PC-9 (cell line): Measurements from ENCODE around the gene CCNL1. TPM values are rescaled to one million over a fixed set of nuclear protein-coding genes. Genes with fewer than 3 reads are reported as not detected.

ENCODE experiments used
- BruUV-seq: library from RNA; stranded (reverse); fragments of 400-500 nt; replicated peaks from 2 replicates; lab custom pipeline; 2021; lab: Mats Ljungman, UMichigan
- CTCF ChIA-PET: fragments of 300-600 bp; sonication (Branson Sonifier 250); formaldehyde crosslinking; loops from one replicate; lab custom pipeline; 2022; ENCODE audit warnings: antibody characterized with exemption; lab: Charles Lee
- POLR2A ChIA-PET: fragments of 300-600 bp; sonication (Branson Sonifier 250); formaldehyde crosslinking; loops from one replicate; lab custom pipeline; 2022; ENCODE audit warnings: antibody characterized with exemption; ENCODE audit not compliant: unreplicated experiment; lab: Charles Lee
- DNase-seq, 2 experiments: peaks; one replicate each; pipeline versions ENCODE4 v3.0.0 to v3.0.0-alpha.2; 2015 to 2022; ENCODE audit warnings: mixed read lengths in 1 of 2
- H2AFZ ChIP-seq: fragments of 200-600 bp; sonication (generic); 2 replicates; pipeline ENCODE4 v1.8.1; 2017; ENCODE audit warnings: antibody characterized with exemption
- H3F3A ChIP-seq: fragments of 200-600 bp; sonication (generic); 2 replicates; pipeline ENCODE4 v1.8.1; 2017; ENCODE audit warnings: antibody characterized with exemption, mild to moderate bottlenecking, low read depth; ENCODE audit not compliant: insufficient read depth
- H3K27ac ChIP-seq: fragments of 200-600 bp; sonication (generic); 2 replicates; pipeline ENCODE4 v1.6.1; 2016; ENCODE audit warnings: mixed run types
- H3K27me3 ChIP-seq: fragments of 200-600 bp; sonication (generic); 2 replicates; pipeline ENCODE4 v1.6.1; 2016; ENCODE audit warnings: low read depth, mixed run types; ENCODE audit not compliant: insufficient read depth
- H3K36me3 ChIP-seq: fragments of 200-600 bp; sonication (generic); 2 replicates; pipeline ENCODE4 v1.6.1; 2016; ENCODE audit warnings: low read depth, mixed run types
- H3K4me1 ChIP-seq: fragments of 200-600 bp; sonication (generic); replicated peaks from 2 replicates; pipeline ENCODE4 v1.6.1; 2016; ENCODE audit warnings: mixed run types; ENCODE audit not compliant: insufficient read depth
- H3K4me2 ChIP-seq: fragments of 200-600 bp; sonication (generic); 2 replicates; pipeline ENCODE4 v1.6.1; 2017; ENCODE audit warnings: mixed run types
- H3K4me3 ChIP-seq: fragments of 200-600 bp; sonication (generic); 2 replicates; pipeline ENCODE4 v1.6.1; 2016; ENCODE audit warnings: mixed run types
- H3K79me2 ChIP-seq: fragments of 200-600 bp; sonication (generic); 2 replicates; pipeline ENCODE4 v1.6.1; 2017; ENCODE audit warnings: low read depth, mixed run types
- H3K9me2 ChIP-seq: fragments of 200-600 bp; sonication (generic); 2 replicates; pipeline ENCODE4 v1.8.1; 2017; ENCODE audit warnings: mild to moderate bottlenecking; ENCODE audit not compliant: insufficient read depth
- H3K9me3 ChIP-seq: fragments of 200-600 bp; sonication (generic); 2 replicates; pipeline ENCODE4 v1.8.1; 2016; ENCODE audit warnings: low read depth; ENCODE audit not compliant: insufficient read depth
- H4K20me1 ChIP-seq: fragments of 200-600 bp; sonication (generic); 2 replicates; pipeline ENCODE4 v1.8.1; 2017; ENCODE audit not compliant: insufficient read depth
- CTCF ChIP-seq: fragments of 200-600 bp; sonication (generic); conservative IDR thresholded peaks from 2 replicates; pipeline ENCODE4 v1.6.1; 2017; ENCODE audit warnings: mixed run types, antibody characterized with exemption, mild to moderate bottlenecking, moderate library complexity
- EZH2 ChIP-seq: fragments of 200-600 bp; sonication (generic); IDR thresholded peaks from 2 replicates; pipeline ENCODE4 v1.8.0; 2017; ENCODE audit warnings: antibody characterized with exemption, low read depth
- intact Hi-C: fragments of 100-400 bp; cut with micrococcal nuclease; formaldehyde crosslinking; loops from one replicate; pipeline ENCODE4 v1.10.0; 2022; ENCODE audit not compliant: unreplicated experiment
- total RNA-seq: library from RNA; stranded (reverse); gene quantifications from 2 replicates; pipeline ENCODE4 v1.2.3, GENCODE V29; 2021

CCNL1 gene
- total RNA-seq, 1 experiment from 2014 or later, result 91.3 TPM

- H4K20me1 ChIP-seq, result peaks cover 97% of the 10 kb centered on the region
- TF ChIP-seq EZH2 (no peak), CTCF (no peak)
- peaks cover 95% of the 10 kb centered on the region for H3F3A ChIP-seq
- H3K36me3 ChIP-seq, result peaks cover 99% of the 10 kb centered on the region
- DNase-seq, result no peak
- H3K9me2 ChIP-seq, result no peaks in the 10 kb centered on the region
- H3K27ac ChIP-seq, result no peak overlapping the region
- no TSS peak for BruUV-seq
- ChIA-PET CTCF (no interaction called here), POLR2A (interaction anchor here (0.5 to 0.7 kb wide), 5 partner anchors 64 to 1650 kb away, joined by 3 to 6 read pairs (median 3); no protein-coding TSS in a partner anchor)
- H3K4me1 ChIP-seq, result peaks cover 39% of the 10 kb centered on the region
- no peaks in the 10 kb centered on the region for H3K27me3 ChIP-seq
- peaks cover 80% of the 10 kb centered on the region for H3K79me2 ChIP-seq
- H3K4me2 ChIP-seq, result no peak overlapping the region
- H2AFZ ChIP-seq, result no peak overlapping the region
- intact Hi-C loops, result no loop called here
- H3K9me3 ChIP-seq, result no peaks in the 10 kb centered on the region
- H3K4me3 ChIP-seq, result no peak overlapping the region
These were observed 7.0 kb downstream of the CCNL1 start for GRCh38 chr3:157152930-157153329.

GRCh38 chr3:157152438-157152837 is 7.5 kb downstream of the CCNL1 start:
- no TSS peak for BruUV-seq
- Histone ChIP-seq H4K20me1 (peaks cover 96% of the 10 kb centered on the region), H3K9me2 (no peaks in the 10 kb centered on the region), H3K36me3 (peaks cover 97% of the 10 kb centered on the region), H3F3A (peaks cover 95% of the 10 kb centered on the region), H3K4me1 (peaks cover 34% of the 10 kb centered on the region), H3K4me3 (no peak overlapping the region), H3K27me3 (no peaks in the 10 kb centered on the region), H3K9me3 (no peaks in the 10 kb centered on the region), H3K4me2 (no peak overlapping the region), H2AFZ (no peak overlapping the region), H3K79me2 (peaks cover 75% of the 10 kb centered on the region), H3K27ac (no peak overlapping the region)
- TF ChIP-seq CTCF, result no peak
- TF ChIP-seq EZH2, result no peak
- no peak for DNase-seq
- ChIA-PET POLR2A (interaction anchor here (0.5 to 0.7 kb wide), 5 partner anchors 63 to 1162 kb away, joined by 3 to 6 read pairs (median 3); no protein-coding TSS in a partner anchor), CTCF (no interaction called here)
- intact Hi-C loops, result no loop called here

GRCh38 chr3:157151627-157152026 is 8.3 kb downstream of the CCNL1 start:
- BruUV-seq, result no TSS peak
- H2AFZ ChIP-seq, result no peak overlapping the region
- peaks cover 97% of the 10 kb centered on the region for H3K36me3 ChIP-seq

More at GRCh38 chr3:157151627-157152026, 8.3 kb downstream of the CCNL1 start:
- ChIA-PET POLR2A (interaction anchor here (0.7 kb wide), 1 partner anchor 466 kb away, joined by 3 read pairs; no protein-coding TSS in a partner anchor), CTCF (no interaction called here)
- no peaks in the 10 kb centered on the region for H3K9me3 ChIP-seq
- peaks cover 26% of the 10 kb centered on the region for H3K4me1 ChIP-seq
- no peak for DNase-seq
- H3K27me3 ChIP-seq, result no peaks in the 10 kb centered on the region
- H3F3A ChIP-seq, result peaks cover 95% of the 10 kb centered on the region
- H4K20me1 ChIP-seq, result peaks cover 96% of the 10 kb centered on the region
- no peak overlapping the region for H3K27ac ChIP-seq
- TF ChIP-seq EZH2 (no peak), CTCF (no peak)
- peaks cover 67% of the 10 kb centered on the region for H3K79me2 ChIP-seq
- no peak overlapping the region for H3K4me2 ChIP-seq
- H3K9me2 ChIP-seq, result no peaks in the 10 kb centered on the region
- intact Hi-C loops, result no loop called here
- no peak overlapping the region for H3K4me3 ChIP-seq
